ENCODE measurements around the gene CATSPER3. TPM values are rescaled to one million over a fixed set of nuclear protein-coding genes. Genes with fewer than 3 reads are reported as not detected.

Gene CATSPER3
- total and polyA plus RNA-seq, 2 of the 13 experiments (the other 11 are each of a cell fraction or from before 2014, with no cell fraction given), result 0.33 to 0.37 TPM

DNA sequence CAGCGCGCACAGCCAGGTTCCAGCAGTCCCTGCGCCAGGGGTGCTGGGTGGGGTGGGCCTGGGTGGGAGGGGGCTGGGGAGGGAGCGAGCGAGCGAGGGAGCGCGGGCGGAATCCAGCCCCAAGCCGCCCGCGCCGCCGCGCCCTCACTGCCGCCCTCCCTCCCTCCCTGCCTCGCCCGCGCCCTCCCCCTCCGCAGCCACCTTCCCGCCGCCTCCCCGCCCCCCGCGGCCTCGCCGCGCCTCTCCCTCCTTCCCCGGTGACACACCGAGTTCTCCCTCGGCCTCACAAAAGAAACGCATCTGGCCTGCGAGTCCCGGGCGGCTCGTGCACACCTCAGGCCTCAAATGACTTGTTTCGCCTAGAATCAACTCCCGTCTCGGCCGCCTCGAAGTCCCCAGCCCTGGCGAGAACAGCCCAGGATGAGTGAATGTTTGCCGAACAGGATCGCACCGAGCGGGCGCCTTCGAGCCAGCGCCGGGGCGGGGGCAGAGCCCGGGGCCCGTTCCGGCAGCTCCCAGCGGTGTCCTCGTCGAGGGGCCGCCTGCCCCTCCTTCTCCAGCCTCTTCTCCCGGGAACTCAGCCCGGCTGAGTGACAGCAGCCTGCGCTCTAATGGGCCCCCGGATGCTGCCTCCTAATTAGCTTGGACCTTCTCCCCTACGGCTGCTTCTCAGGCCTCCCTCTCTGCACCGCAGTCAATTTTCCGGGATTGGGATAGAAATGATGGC lies 66.7 kb downstream of the CATSPER3 start (continued):
- TF ChIP-seq ZKSCAN8 (CRISPR knock-in tag; IDR thresholded peaks at IDR 0.05; ENCODE audit: borderline replicate concordance) (no peak), ZNF446 (CRISPR knock-in tag; IDR thresholded peaks at IDR 0.05) (no peak), HNRNPL (IDR thresholded peaks at IDR 0.05; ENCODE audit: low read depth, low read length) (no peak), ZFP36L1 (CRISPR knock-in tag; IDR thresholded peaks at IDR 0.05) (no peak), ZNF891 (CRISPR knock-in tag; IDR thresholded peaks at IDR 0.05) (peak; percentile 35; the same call in 1 of the 2 replicates), NBN (conservative IDR thresholded peaks at IDR 0.05) (no peak), ZFP1 (CRISPR knock-in tag; IDR thresholded peaks at IDR 0.05) (no peak), SIX1 (CRISPR knock-in tag; IDR thresholded peaks at IDR 0.05; ENCODE audit: borderline replicate concordance) (no peak), JARID2 (CRISPR knock-in tag; IDR thresholded peaks at IDR 0.05; ENCODE audit: insufficient replicate concordance) (no peak), MZF1 (CRISPR knock-in tag; IDR thresholded peaks at IDR 0.05; ENCODE audit: borderline replicate concordance) (no peak), FOXA3 (CRISPR knock-in tag; IDR thresholded peaks at IDR 0.05) (0 out of 2 replicates have a peak, but pooled peaks have one; percentile 18), ZEB1 (IDR thresholded peaks at IDR 0.05; ENCODE audit: insufficient replicate concordance, low read depth) (peak; percentile 55), POGZ (CRISPR knock-in tag; IDR thresholded peaks at IDR 0.05) (no peak), NFATC3 (CRISPR knock-in tag; IDR thresholded peaks at IDR 0.05) (no peak), THYN1 (CRISPR knock-in tag; IDR thresholded peaks at IDR 0.05; ENCODE audit: borderline replicate concordance, low read depth) (no peak), ZNF256 (CRISPR knock-in tag; conservative IDR thresholded peaks at IDR 0.05) (no peak)
- TF ChIP-seq, protein P1, sequence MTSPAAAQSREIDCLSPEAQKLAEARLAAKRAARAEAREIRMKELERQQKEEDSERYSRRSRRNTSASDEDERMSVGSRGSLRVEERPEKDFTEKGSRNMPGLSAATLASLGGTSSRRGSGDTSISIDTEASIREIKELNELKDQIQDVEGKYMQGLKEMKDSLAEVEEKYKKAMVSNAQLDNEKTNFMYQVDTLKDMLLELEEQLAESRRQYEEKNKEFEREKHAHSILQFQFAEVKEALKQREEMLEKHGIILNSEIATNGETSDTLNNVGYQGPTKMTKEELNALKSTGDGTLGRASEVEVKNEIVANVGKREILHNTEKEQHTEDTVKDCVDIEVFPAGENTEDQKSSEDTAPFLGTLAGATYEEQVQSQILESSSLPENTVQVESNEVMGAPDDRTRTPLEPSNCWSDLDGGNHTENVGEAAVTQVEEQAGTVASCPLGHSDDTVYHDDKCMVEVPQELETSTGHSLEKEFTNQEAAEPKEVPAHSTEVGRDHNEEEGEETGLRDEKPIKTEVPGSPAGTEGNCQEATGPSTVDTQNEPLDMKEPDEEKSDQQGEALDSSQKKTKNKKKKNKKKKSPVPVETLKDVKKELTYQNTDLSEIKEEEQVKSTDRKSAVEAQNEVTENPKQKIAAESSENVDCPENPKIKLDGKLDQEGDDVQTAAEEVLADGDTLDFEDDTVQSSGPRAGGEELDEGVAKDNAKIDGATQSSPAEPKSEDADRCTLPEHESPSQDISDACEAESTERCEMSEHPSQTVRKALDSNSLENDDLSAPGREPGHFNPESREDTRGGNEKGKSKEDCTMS (CRISPR knock-in tag; conservative IDR thresholded peaks at IDR 0.05), result no peak
- TF ChIP-seq, protein P2, sequence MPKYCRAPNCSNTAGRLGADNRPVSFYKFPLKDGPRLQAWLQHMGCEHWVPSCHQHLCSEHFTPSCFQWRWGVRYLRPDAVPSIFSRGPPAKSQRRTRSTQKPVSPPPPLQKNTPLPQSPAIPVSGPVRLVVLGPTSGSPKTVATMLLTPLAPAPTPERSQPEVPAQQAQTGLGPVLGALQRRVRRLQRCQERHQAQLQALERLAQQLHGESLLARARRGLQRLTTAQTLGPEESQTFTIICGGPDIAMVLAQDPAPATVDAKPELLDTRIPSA (CRISPR knock-in tag; IDR thresholded peaks at IDR 0.05; ENCODE audit: borderline replicate concordance), result no peak
- TF ChIP-seq, protein P3, sequence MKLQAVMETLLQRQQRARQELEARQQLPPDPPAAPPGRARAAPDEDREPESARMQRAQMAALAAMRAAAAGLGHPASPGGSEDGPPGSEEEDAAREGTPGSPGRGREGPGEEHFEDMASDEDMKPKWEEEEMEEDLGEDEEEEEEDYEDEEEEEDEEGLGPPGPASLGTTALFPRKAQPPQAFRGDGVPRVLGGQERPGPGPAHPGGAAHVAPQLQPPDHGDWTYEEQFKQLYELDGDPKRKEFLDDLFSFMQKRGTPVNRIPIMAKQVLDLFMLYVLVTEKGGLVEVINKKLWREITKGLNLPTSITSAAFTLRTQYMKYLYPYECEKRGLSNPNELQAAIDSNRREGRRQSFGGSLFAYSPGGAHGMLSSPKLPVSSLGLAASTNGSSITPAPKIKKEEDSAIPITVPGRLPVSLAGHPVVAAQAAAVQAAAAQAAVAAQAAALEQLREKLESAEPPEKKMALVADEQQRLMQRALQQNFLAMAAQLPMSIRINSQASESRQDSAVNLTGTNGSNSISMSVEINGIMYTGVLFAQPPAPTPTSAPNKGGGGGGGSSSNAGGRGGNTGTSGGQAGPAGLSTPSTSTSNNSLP (IDR thresholded peaks at IDR 0.05; ENCODE audit: low read depth, low read length), result no peak
- TF ChIP-seq, protein P4, sequence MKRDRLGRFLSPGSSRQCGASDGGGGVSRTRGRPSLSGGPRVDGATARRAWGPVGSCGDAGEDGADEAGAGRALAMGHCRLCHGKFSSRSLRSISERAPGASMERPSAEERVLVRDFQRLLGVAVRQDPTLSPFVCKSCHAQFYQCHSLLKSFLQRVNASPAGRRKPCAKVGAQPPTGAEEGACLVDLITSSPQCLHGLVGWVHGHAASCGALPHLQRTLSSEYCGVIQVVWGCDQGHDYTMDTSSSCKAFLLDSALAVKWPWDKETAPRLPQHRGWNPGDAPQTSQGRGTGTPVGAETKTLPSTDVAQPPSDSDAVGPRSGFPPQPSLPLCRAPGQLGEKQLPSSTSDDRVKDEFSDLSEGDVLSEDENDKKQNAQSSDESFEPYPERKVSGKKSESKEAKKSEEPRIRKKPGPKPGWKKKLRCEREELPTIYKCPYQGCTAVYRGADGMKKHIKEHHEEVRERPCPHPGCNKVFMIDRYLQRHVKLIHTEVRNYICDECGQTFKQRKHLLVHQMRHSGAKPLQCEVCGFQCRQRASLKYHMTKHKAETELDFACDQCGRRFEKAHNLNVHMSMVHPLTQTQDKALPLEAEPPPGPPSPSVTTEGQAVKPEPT (CRISPR knock-in tag; IDR thresholded peaks at IDR 0.05; ENCODE audit: low read depth), result no peak
- TF ChIP-seq, protein P5, sequence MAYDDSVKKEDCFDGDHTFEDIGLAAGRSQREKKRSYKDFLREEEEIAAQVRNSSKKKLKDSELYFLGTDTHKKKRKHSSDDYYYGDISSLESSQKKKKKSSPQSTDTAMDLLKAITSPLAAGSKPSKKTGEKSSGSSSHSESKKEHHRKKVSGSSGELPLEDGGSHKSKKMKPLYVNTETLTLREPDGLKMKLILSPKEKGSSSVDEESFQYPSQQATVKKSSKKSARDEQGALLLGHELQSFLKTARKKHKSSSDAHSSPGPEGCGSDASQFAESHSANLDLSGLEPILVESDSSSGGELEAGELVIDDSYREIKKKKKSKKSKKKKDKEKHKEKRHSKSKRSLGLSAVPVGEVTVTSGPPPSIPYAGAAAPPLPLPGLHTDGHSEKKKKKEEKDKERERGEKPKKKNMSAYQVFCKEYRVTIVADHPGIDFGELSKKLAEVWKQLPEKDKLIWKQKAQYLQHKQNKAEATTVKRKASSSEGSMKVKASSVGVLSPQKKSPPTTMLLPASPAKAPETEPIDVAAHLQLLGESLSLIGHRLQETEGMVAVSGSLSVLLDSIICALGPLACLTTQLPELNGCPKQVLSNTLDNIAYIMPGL (CRISPR knock-in tag; IDR thresholded peaks at IDR 0.05; ENCODE audit: borderline replicate concordance in 1 of 2, low read depth in 1 of 2), result peak; percentile 36 to 52; a peak in 2 of 4 replicates
